ENCODE data around the gene SYNDIG1. TPM values are rescaled to one million over a fixed set of nuclear protein-coding genes. Genes with fewer than 3 reads are reported as not detected.

The SYNDIG1 gene
- polyA plus RNA-seq, 2 of the 4 experiments (the other 2 are of a cell fraction): 0.96 to 2.6 TPM

DNA sequence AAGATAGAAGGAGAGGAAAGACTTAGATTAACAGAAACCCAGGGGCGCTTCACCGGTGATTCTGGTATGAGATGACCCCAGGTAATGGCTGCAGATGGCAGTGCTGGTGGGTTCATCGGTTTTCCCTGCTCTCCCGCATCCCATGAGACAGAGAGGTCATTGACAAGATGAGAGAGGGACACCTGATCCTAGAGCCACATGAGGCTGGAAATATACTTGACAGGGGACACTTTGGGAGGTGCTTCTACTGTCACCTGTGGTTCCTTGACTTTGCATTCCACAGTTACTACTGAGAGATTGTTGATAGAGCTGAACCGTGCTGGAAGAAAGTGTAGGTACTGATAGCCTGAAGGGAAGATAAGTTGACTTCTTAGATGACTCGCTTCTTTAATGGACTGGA, 74.3 kb downstream of the SYNDIG1 start:
- H3K4me3 ChIP-seq: no peak overlapping the region
- FAIRE-seq (no peak), DNase-seq (ENCODE audit: low read depth in 1 of 2, low spot score in 1 of 2) (no peak), ATAC-seq (no peak)
- no peak overlapping the region for H3K4me2 ChIP-seq
- H3K9me3 ChIP-seq: no peaks in the 10 kb centered on the region
- no peak overlapping the region for H3K27ac ChIP-seq
- WGBS (ENCODE audit: missing lambda C conversion rate): 43% methylated on average over 6 of the region's 6 CpGs
- H3K4me1 ChIP-seq: no peaks in the 10 kb centered on the region
- TF ChIP-seq GATA3 (IDR thresholded peaks at IDR 0.05; ENCODE audit: borderline replicate concordance) (no peak), CHD2 (IDR thresholded peaks at IDR 0.05; ENCODE audit: low read length, partially characterized antibody) (no peak), SMC3 (IDR thresholded peaks at IDR 0.05) (no peak), PHF8 (IDR thresholded peaks at IDR 0.05; ENCODE audit: borderline replicate concordance, low read depth) (no peak), EHMT2 (IDR thresholded peaks at IDR 0.05; ENCODE audit: low read depth) (no peak), JUNB (IDR thresholded peaks at IDR 0.05) (no peak), CEBPB (IDR thresholded peaks at IDR 0.05) (no peak), JUN (IDR thresholded peaks at IDR 0.05) (no peak), RCOR1 (IDR thresholded peaks at IDR 0.05; ENCODE audit: low read depth, low read length) (no peak), HEYL (CRISPR knock-in tag; IDR thresholded peaks at IDR 0.05) (no peak), MAFK (IDR thresholded peaks at IDR 0.05; ENCODE audit: partially characterized antibody) (no peak), ZFP36 (IDR thresholded peaks at IDR 0.05; ENCODE audit: borderline replicate concordance, partially characterized antibody) (no peak), HOXB5 (CRISPR knock-in tag; IDR thresholded peaks at IDR 0.05) (no peak), CBX2 (IDR thresholded peaks at IDR 0.05; ENCODE audit: borderline replicate concordance, low read depth) (no peak)
- TF ChIP-seq, protein P1, sequence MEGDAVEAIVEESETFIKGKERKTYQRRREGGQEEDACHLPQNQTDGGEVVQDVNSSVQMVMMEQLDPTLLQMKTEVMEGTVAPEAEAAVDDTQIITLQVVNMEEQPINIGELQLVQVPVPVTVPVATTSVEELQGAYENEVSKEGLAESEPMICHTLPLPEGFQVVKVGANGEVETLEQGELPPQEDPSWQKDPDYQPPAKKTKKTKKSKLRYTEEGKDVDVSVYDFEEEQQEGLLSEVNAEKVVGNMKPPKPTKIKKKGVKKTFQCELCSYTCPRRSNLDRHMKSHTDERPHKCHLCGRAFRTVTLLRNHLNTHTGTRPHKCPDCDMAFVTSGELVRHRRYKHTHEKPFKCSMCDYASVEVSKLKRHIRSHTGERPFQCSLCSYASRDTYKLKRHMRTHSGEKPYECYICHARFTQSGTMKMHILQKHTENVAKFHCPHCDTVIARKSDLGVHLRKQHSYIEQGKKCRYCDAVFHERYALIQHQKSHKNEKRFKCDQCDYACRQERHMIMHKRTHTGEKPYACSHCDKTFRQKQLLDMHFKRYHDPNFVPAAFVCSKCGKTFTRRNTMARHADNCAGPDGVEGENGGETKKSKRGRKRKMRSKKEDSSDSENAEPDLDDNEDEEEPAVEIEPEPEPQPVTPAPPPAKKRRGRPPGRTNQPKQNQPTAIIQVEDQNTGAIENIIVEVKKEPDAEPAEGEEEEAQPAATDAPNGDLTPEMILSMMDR (IDR thresholded peaks at IDR 0.05): no peak
- TF ChIP-seq, protein P2, sequence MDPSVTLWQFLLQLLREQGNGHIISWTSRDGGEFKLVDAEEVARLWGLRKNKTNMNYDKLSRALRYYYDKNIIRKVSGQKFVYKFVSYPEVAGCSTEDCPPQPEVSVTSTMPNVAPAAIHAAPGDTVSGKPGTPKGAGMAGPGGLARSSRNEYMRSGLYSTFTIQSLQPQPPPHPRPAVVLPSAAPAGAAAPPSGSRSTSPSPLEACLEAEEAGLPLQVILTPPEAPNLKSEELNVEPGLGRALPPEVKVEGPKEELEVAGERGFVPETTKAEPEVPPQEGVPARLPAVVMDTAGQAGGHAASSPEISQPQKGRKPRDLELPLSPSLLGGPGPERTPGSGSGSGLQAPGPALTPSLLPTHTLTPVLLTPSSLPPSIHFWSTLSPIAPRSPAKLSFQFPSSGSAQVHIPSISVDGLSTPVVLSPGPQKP (IDR thresholded peaks at IDR 0.05; ENCODE audit: low read depth, low read length): no peak
- TF ChIP-seq, protein P3, sequence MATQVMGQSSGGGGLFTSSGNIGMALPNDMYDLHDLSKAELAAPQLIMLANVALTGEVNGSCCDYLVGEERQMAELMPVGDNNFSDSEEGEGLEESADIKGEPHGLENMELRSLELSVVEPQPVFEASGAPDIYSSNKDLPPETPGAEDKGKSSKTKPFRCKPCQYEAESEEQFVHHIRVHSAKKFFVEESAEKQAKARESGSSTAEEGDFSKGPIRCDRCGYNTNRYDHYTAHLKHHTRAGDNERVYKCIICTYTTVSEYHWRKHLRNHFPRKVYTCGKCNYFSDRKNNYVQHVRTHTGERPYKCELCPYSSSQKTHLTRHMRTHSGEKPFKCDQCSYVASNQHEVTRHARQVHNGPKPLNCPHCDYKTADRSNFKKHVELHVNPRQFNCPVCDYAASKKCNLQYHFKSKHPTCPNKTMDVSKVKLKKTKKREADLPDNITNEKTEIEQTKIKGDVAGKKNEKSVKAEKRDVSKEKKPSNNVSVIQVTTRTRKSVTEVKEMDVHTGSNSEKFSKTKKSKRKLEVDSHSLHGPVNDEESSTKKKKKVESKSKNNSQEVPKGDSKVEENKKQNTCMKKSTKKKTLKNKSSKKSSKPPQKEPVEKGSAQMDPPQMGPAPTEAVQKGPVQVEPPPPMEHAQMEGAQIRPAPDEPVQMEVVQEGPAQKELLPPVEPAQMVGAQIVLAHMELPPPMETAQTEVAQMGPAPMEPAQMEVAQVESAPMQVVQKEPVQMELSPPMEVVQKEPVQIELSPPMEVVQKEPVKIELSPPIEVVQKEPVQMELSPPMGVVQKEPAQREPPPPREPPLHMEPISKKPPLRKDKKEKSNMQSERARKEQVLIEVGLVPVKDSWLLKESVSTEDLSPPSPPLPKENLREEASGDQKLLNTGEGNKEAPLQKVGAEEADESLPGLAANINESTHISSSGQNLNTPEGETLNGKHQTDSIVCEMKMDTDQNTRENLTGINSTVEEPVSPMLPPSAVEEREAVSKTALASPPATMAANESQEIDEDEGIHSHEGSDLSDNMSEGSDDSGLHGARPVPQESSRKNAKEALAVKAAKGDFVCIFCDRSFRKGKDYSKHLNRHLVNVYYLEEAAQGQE (IDR thresholded peaks at IDR 0.05): no peak
- TF ChIP-seq, protein P4, sequence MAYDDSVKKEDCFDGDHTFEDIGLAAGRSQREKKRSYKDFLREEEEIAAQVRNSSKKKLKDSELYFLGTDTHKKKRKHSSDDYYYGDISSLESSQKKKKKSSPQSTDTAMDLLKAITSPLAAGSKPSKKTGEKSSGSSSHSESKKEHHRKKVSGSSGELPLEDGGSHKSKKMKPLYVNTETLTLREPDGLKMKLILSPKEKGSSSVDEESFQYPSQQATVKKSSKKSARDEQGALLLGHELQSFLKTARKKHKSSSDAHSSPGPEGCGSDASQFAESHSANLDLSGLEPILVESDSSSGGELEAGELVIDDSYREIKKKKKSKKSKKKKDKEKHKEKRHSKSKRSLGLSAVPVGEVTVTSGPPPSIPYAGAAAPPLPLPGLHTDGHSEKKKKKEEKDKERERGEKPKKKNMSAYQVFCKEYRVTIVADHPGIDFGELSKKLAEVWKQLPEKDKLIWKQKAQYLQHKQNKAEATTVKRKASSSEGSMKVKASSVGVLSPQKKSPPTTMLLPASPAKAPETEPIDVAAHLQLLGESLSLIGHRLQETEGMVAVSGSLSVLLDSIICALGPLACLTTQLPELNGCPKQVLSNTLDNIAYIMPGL (CRISPR knock-in tag; IDR thresholded peaks at IDR 0.05; ENCODE audit: borderline replicate concordance): no peak
- TF ChIP-seq, protein P5, sequence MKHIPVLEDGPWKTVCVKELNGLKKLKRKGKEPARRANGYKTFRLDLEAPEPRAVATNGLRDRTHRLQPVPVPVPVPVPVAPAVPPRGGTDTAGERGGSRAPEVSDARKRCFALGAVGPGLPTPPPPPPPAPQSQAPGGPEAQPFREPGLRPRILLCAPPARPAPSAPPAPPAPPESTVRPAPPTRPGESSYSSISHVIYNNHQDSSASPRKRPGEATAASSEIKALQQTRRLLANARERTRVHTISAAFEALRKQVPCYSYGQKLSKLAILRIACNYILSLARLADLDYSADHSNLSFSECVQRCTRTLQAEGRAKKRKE (CRISPR knock-in tag; IDR thresholded peaks at IDR 0.05; ENCODE audit: low read depth): no peak
- CTCF ChIA-PET: interaction anchor here (2.0 kb wide), 1 partner anchor 9 kb away, joined by 4 read pairs; no protein-coding TSS in a partner anchor
- POLR2A ChIA-PET: no interaction called here
